Measurements from ENCODE around the gene MARS1.
"Not testable (repeated sequence)": the region's sequence is repeated elsewhere in the genome, so short reads cannot be mapped to it uniquely, and the experiment has no call there.

The MARS1 gene

GRCh38 chr12:57549203-57549908 lies 61.5 kb downstream of the MARS1 start:
- no peak for DNase-seq

- DNase-seq: peak in 45 of 51 donors; percentile 5 to 69 (median 39)
Observed at GRCh38 chr12:57549909-57550640, 62.2 kb downstream of the MARS1 start, which contains the start of gene KIF5A. Gene KIF5A (plus strand): TSS chr12:57550044. CDS start chr12:57550272, 228 bp downstream.

GRCh38 chr12:57550641-57551549 lies 63.0 kb downstream of the MARS1 start:
- no peak for DNase-seq

- DNase-seq: peak in 1 of 51 donors; percentile 7
Observed at GRCh38 chr12:57551637-57552305, 63.9 kb downstream of the MARS1 start.

GRCh38 chr12:57552306-57552651 lies 64.4 kb downstream of the MARS1 start:
- peak in 1 of 51 donors; percentile 36 for DNase-seq

- DNase-seq: peak in 3 of 51 donors; percentile 2 to 40 (median 15)
Observed at GRCh38 chr12:57552835-57553313, 65.0 kb downstream of the MARS1 start.

GRCh38 chr12:57553343-57554202 lies 65.7 kb downstream of the MARS1 start:
- peak in 1 of 51 donors; percentile 9 for DNase-seq

- DNase-seq: no peak
Observed at GRCh38 chr12:57554453-57554852, 66.6 kb downstream of the MARS1 start.

- no peak for DNase-seq
Observed at GRCh38 chr12:57554897-57555296, 67.0 kb downstream of the MARS1 start.

- DNase-seq: no peak
Observed at GRCh38 chr12:57558864-57559263, 71.0 kb downstream of the MARS1 start.

GRCh38 chr12:57560516-57560915 lies 72.6 kb downstream of the MARS1 start:
- no peak for DNase-seq

GRCh38 chr12:57561117-57561516 lies 73.2 kb downstream of the MARS1 start:
- DNase-seq: not testable (repeated sequence)

- no peak for DNase-seq
Observed at GRCh38 chr12:57563358-57563757, 75.5 kb downstream of the MARS1 start.

GRCh38 chr12:57564178-57564740 lies 76.4 kb downstream of the MARS1 start:
- DNase-seq: no peak

Measured in hypothalamus (tissue), 51 donors.